Keratinocyte (primary cell): ENCODE measurements around the gene MRTO4.

Source experiments
- CTCF ChIP-seq, 3 experiments: IDR thresholded peaks in 1 of 3; conservative IDR thresholded peaks in 1 of 3; optimal IDR thresholded peaks in 1 of 3; 2 replicates in 2 of 3; 3 replicates in 1 of 3; pipeline versions ENCODE3 to v1.5.1; 2011; ENCODE audit warnings: low read length in 3 of 3, mild to moderate bottlenecking in 3 of 3, moderate library complexity in 2 of 3, control low read depth in 1 of 3, inconsistent platforms in 1 of 3; ENCODE audit not compliant: insufficient read depth in 2 of 3; ENCODE audit errors: extremely low read depth in 1 of 3
- EZH2 ChIP-seq: IDR thresholded peaks from one replicate; pipeline ENCODE4 v1.6.1; 2012; ENCODE audit warnings: inconsistent platforms, mild to moderate bottlenecking, low read length, moderate library complexity

- TF ChIP-seq CTCF (optimal IDR thresholded peaks at IDR 0.05 in 1 of 3, IDR thresholded peaks at IDR 0.05 in 1 of 3, conservative IDR thresholded peaks at IDR 0.05 in 1 of 3; ENCODE audit: extremely low read depth in 1 of 3, insufficient read depth in 2 of 3, low read length in 3 of 3) (no peak), EZH2 (no peak)
These were observed 48.2 kb upstream of the MRTO4 start for GRCh38 chr1:19203440-19203839.
